WTC11 (cell line): ENCODE data around the gene ASB2. TPM values are rescaled to one million over a fixed set of nuclear protein-coding genes. Genes with fewer than 3 reads are reported as not detected.

Source experiments
- ATAC-seq: fragments of 200-7000 bp; cut with Tn5 transposase; 2 replicates; pipeline ENCODE4 v1.10.0; 2021; ENCODE audit warnings: mild to moderate bottlenecking, moderate library complexity
- CTCF ChIA-PET: fragments of 300-600 bp; sonication (Branson Sonifier 250); formaldehyde crosslinking; loops from one replicate; lab custom pipeline; 2021; ENCODE audit warnings: antibody characterized with exemption; lab: Charles Lee
- POLR2A ChIA-PET: fragments of 350-600 bp; sonication (Branson Sonifier 250); formaldehyde crosslinking; loops from one replicate; lab custom pipeline; 2021; ENCODE audit warnings: antibody characterized with exemption; lab: Charles Lee
- DNase-seq: peaks from one replicate; pipeline ENCODE4 v3.0.0; 2021; ENCODE audit warnings: low spot score
- H3K27ac Mint-ChIP-seq: 2 replicates; pipeline ENCODE4 v1.8.0; 2021; ENCODE audit warnings: mixed read lengths
- H3K27me3 Mint-ChIP-seq: 2 replicates; pipeline ENCODE4 v1.8.0; 2021; ENCODE audit warnings: low read depth, mild to moderate bottlenecking, moderate library complexity, mixed read lengths
- H3K36me3 Mint-ChIP-seq: 2 replicates; pipeline ENCODE4 v1.8.0; 2021; ENCODE audit warnings: mixed read lengths
- H3K4me1 Mint-ChIP-seq: 2 replicates; pipeline ENCODE4 v1.8.0; 2022; ENCODE audit warnings: mixed read lengths
- H3K4me3 Mint-ChIP-seq: 2 replicates; pipeline ENCODE4 v1.8.0; 2021; ENCODE audit warnings: mild to moderate bottlenecking, moderate library complexity, mixed read lengths
- H3K9me3 Mint-ChIP-seq: 2 replicates; pipeline ENCODE4 v1.8.0; 2021; ENCODE audit warnings: mixed read lengths
- CREB1 ChIP-seq: sonication (generic); formaldehyde crosslinking; IDR thresholded peaks from 2 replicates; pipeline ENCODE4 v1.8.0; 2023; ENCODE audit warnings: mild to moderate bottlenecking, missing genetic modification reagents
- ELF4 ChIP-seq: sonication (generic); formaldehyde crosslinking; IDR thresholded peaks from 2 replicates; pipeline ENCODE4 v1.8.1; 2022; ENCODE audit warnings: low read depth, mild to moderate bottlenecking, moderate library complexity, missing genetic modification reagents
- GTF2I ChIP-seq: fragments of 250-450 bp; sonication (Bioruptor Pico); conservative IDR thresholded peaks from 2 replicates; pipeline ENCODE4 v1.4.0; 2021; ENCODE audit warnings: mild to moderate bottlenecking
- NFYB ChIP-seq: sonication (generic); formaldehyde crosslinking; conservative IDR thresholded peaks from 2 replicates; pipeline ENCODE4 v1.8.0; 2022; ENCODE audit warnings: low read depth, missing genetic modification reagents
- OVOL2 ChIP-seq: fragments of 250-450 bp; sonication (Bioruptor Pico); IDR thresholded peaks from 2 replicates; pipeline ENCODE4 v1.9.0; 2021; ENCODE audit warnings: mild to moderate bottlenecking, borderline replicate concordance
- ZNF263 ChIP-seq: sonication (generic); formaldehyde crosslinking; IDR thresholded peaks from 2 replicates; pipeline ENCODE4 v1.8.1; 2022; ENCODE audit warnings: low read depth, mild to moderate bottlenecking, moderate library complexity, missing genetic modification reagents
- total RNA-seq: library from RNA; stranded (reverse); gene quantifications from 3 replicates; pipeline ENCODE4 v1.2.3, GENCODE V29; 2021
- TF ChIP-seq, protein P1 (sequence below): fragments of 250-450 bp; sonication (Bioruptor Pico); IDR thresholded peaks from 2 replicates; pipeline ENCODE4 v1.9.0; 2021; ENCODE audit warnings: mild to moderate bottlenecking
- TF ChIP-seq, protein P2 (sequence below): fragments of 200-600 bp; IDR thresholded peaks from 2 replicates; pipeline ENCODE4 v1.8.0; 2022; ENCODE audit warnings: antibody characterized with exemption
- TF ChIP-seq, protein P3 (sequence below): sonication (generic); formaldehyde crosslinking; IDR thresholded peaks from 2 replicates; pipeline ENCODE4 v1.8.1; 2022; ENCODE audit warnings: low read depth, mild to moderate bottlenecking, moderate library complexity, missing genetic modification reagents, borderline replicate concordance
- TF ChIP-seq, protein P4 (sequence below): sonication (generic); formaldehyde crosslinking; IDR thresholded peaks from 2 replicates; pipeline ENCODE4 v1.8.1; 2022; ENCODE audit warnings: low read depth, missing genetic modification reagents, borderline replicate concordance
- TF ChIP-seq, protein P5 (sequence below): sonication (generic); formaldehyde crosslinking; IDR thresholded peaks from 2 replicates; pipeline ENCODE4 v1.8.1; 2022; ENCODE audit warnings: mild to moderate bottlenecking, moderate library complexity, missing genetic modification reagents
- TF ChIP-seq, protein P6 (sequence below): sonication (generic); formaldehyde crosslinking; IDR thresholded peaks from 2 replicates; pipeline ENCODE4 v1.8.0; 2022; ENCODE audit warnings: mild to moderate bottlenecking, missing genetic modification reagents

ASB2 gene
- total RNA-seq, 1 experiment from 2014 or later, result 0.37 TPM

DNA sequence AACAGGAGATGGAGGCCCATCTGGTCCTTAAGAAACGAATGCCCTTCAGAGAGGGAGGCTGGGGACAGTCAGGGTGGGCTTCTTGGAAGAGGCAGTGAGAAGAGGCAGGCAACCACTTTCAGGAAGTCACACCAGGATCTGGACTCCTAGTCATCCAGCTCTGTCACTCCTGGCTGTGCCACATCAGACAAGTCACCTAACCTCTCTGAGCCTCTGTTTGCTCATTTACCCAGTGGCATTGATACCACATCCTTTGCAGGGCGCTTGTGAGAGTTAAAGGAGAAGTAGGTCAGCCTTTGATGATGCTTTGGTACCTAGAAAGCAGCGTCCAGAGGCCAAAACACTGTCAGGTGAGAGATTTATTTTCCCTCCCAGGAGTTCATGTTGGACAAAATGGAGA is 31.9 kb upstream of the ASB2 start:
- no peak overlapping the region for H3K27ac Mint-ChIP-seq
- ChIA-PET CTCF (interaction anchor here (1.0 to 1.5 kb wide), 2 partner anchors 11 to 124 kb away, joined by 3 to 5 read pairs; no protein-coding TSS in a partner anchor), POLR2A (no interaction called here)
- TF ChIP-seq, protein P1, sequence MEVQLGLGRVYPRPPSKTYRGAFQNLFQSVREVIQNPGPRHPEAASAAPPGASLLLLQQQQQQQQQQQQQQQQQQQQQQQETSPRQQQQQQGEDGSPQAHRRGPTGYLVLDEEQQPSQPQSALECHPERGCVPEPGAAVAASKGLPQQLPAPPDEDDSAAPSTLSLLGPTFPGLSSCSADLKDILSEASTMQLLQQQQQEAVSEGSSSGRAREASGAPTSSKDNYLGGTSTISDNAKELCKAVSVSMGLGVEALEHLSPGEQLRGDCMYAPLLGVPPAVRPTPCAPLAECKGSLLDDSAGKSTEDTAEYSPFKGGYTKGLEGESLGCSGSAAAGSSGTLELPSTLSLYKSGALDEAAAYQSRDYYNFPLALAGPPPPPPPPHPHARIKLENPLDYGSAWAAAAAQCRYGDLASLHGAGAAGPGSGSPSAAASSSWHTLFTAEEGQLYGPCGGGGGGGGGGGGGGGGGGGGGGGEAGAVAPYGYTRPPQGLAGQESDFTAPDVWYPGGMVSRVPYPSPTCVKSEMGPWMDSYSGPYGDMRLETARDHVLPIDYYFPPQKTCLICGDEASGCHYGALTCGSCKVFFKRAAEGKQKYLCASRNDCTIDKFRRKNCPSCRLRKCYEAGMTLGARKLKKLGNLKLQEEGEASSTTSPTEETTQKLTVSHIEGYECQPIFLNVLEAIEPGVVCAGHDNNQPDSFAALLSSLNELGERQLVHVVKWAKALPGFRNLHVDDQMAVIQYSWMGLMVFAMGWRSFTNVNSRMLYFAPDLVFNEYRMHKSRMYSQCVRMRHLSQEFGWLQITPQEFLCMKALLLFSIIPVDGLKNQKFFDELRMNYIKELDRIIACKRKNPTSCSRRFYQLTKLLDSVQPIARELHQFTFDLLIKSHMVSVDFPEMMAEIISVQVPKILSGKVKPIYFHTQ (CRISPR knock-in tag), result no peak
- TF ChIP-seq GTF2I (CRISPR knock-in tag), result 0 out of 2 replicates have a peak, but pooled peaks have one; percentile 5
- H3K4me3 Mint-ChIP-seq, result no peak overlapping the region
- ATAC-seq, result no peak
- H3K27me3 Mint-ChIP-seq, result no peaks in the 10 kb centered on the region
- no peaks in the 10 kb centered on the region for H3K36me3 Mint-ChIP-seq
- H3K4me1 Mint-ChIP-seq, result no peaks in the 10 kb centered on the region
- DNase-seq, result no peak
- no peaks in the 10 kb centered on the region for H3K9me3 Mint-ChIP-seq

DNA sequence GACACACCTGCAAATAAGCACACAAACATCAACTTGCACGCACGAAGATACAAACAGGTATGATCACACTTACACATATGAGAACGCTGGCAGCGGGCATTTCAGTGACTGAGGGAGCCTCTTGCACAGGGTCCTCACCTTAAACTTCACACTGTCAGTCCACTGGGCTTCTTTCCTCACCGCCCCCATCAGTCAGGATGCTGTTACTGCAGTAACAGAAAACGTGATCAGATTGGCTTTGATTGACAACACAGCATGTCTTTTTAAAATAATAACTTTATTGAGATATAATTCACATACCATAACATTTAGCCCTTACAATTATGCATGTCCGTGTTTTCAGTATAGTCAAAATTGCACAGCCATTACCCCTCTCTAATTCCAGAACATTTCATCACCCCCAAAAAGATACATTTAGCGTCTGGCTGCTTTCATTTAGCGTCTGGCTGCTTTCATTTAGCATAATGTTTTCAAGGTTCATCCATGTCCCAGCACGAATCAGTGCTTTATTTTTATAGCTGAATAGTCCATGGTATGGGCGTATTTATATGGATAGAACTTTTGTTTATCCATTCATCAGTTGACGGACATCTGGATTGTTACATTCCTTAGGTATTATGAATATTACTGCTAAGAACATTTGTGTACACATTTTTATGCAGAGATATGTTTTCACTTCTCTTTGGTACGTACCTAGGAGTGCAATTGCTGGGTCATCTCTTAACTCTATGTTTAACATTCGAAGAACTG is 29.1 kb upstream of the ASB2 start:
- H3K4me3 Mint-ChIP-seq, result no peak overlapping the region
- peak; percentile 31; the same call in 1 of the 2 replicates for ATAC-seq
- peak; percentile 30 for DNase-seq
- TF ChIP-seq, protein P2, sequence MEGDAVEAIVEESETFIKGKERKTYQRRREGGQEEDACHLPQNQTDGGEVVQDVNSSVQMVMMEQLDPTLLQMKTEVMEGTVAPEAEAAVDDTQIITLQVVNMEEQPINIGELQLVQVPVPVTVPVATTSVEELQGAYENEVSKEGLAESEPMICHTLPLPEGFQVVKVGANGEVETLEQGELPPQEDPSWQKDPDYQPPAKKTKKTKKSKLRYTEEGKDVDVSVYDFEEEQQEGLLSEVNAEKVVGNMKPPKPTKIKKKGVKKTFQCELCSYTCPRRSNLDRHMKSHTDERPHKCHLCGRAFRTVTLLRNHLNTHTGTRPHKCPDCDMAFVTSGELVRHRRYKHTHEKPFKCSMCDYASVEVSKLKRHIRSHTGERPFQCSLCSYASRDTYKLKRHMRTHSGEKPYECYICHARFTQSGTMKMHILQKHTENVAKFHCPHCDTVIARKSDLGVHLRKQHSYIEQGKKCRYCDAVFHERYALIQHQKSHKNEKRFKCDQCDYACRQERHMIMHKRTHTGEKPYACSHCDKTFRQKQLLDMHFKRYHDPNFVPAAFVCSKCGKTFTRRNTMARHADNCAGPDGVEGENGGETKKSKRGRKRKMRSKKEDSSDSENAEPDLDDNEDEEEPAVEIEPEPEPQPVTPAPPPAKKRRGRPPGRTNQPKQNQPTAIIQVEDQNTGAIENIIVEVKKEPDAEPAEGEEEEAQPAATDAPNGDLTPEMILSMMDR, result peak; percentile 42; the same call in 1 of the 2 replicates
- TF ChIP-seq, protein P3, sequence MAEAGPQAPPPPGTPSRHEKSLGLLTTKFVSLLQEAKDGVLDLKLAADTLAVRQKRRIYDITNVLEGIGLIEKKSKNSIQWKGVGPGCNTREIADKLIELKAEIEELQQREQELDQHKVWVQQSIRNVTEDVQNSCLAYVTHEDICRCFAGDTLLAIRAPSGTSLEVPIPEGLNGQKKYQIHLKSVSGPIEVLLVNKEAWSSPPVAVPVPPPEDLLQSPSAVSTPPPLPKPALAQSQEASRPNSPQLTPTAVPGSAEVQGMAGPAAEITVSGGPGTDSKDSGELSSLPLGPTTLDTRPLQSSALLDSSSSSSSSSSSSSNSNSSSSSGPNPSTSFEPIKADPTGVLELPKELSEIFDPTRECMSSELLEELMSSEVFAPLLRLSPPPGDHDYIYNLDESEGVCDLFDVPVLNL, result no peak
- TF ChIP-seq, protein P4, sequence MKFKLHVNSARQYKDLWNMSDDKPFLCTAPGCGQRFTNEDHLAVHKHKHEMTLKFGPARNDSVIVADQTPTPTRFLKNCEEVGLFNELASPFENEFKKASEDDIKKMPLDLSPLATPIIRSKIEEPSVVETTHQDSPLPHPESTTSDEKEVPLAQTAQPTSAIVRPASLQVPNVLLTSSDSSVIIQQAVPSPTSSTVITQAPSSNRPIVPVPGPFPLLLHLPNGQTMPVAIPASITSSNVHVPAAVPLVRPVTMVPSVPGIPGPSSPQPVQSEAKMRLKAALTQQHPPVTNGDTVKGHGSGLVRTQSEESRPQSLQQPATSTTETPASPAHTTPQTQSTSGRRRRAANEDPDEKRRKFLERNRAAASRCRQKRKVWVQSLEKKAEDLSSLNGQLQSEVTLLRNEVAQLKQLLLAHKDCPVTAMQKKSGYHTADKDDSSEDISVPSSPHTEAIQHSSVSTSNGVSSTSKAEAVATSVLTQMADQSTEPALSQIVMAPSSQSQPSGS (CRISPR knock-in tag), result no peak
- TF ChIP-seq, all 79 proteins: peak for 1
- H3K4me1 Mint-ChIP-seq, result 0 out of 2 replicates have a peak, but pooled peaks cover 3% of the 10 kb centered on the region
- H3K9me3 Mint-ChIP-seq, result no peaks in the 10 kb centered on the region
- POLR2A ChIA-PET, result no interaction called here
- peaks cover 4% of the 10 kb centered on the region; the same call in 1 of the 2 replicates for H3K27me3 Mint-ChIP-seq
- no peaks in the 10 kb centered on the region for H3K36me3 Mint-ChIP-seq
- H3K27ac Mint-ChIP-seq, result no peak overlapping the region
- CTCF ChIA-PET, result interaction anchor here (1.0 to 2.1 kb wide), 5 partner anchors 10 to 71 kb away, joined by 3 to 51 read pairs (median 6); no protein-coding TSS in a partner anchor

DNA sequence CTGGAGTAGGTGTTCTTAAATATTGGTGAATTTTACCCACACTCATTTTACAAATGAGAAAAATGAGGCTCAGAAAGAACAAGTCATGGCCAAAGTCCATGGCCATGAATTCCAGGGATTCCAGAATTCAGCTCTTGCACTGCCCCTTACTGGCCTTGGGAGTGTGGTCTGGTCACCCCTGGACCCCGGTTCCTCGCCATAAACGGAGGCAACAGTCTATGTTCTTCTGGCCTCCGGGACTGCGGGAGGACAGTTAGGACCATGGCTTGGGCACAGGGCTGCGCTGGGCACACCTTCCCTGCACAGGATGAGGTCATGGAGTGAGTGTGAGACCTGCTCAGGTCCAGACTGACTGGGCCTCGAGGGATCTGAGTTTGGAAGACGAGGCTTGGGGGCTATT is 27.6 kb upstream of the ASB2 start:
- Mint-ChIP-seq H3K27me3 (peaks cover 4% of the 10 kb centered on the region; the same call in 1 of the 2 replicates), H3K9me3 (no peaks in the 10 kb centered on the region), H3K4me3 (no peak overlapping the region), H3K36me3 (no peaks in the 10 kb centered on the region), H3K27ac (no peak overlapping the region), H3K4me1 (0 out of 2 replicates have a peak, but pooled peaks cover 3% of the 10 kb centered on the region)
- ATAC-seq (no peak), DNase-seq (no peak)
- ChIA-PET CTCF (interaction anchor here (0.9 to 2.1 kb wide), 6 partner anchors 9 to 67 kb away, joined by 3 to 51 read pairs (median 4); no protein-coding TSS in a partner anchor), POLR2A (no interaction called here)
- TF ChIP-seq, protein P1 (CRISPR knock-in tag), result no peak
- TF ChIP-seq, protein P5, sequence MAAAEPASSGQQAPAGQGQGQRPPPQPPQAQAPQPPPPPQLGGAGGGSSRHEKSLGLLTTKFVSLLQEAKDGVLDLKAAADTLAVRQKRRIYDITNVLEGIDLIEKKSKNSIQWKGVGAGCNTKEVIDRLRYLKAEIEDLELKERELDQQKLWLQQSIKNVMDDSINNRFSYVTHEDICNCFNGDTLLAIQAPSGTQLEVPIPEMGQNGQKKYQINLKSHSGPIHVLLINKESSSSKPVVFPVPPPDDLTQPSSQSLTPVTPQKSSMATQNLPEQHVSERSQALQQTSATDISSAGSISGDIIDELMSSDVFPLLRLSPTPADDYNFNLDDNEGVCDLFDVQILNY (CRISPR knock-in tag), result no peak
- TF ChIP-seq ZNF263 (CRISPR knock-in tag), result no peak
- no peak for TF ChIP-seq NFYB
- TF ChIP-seq CREB1 (CRISPR knock-in tag), result no peak
- TF ChIP-seq, protein P2, result no peak
- TF ChIP-seq OVOL2 (CRISPR knock-in tag), result no peak
- TF ChIP-seq ELF4 (CRISPR knock-in tag), result no peak
- TF ChIP-seq, protein P6, sequence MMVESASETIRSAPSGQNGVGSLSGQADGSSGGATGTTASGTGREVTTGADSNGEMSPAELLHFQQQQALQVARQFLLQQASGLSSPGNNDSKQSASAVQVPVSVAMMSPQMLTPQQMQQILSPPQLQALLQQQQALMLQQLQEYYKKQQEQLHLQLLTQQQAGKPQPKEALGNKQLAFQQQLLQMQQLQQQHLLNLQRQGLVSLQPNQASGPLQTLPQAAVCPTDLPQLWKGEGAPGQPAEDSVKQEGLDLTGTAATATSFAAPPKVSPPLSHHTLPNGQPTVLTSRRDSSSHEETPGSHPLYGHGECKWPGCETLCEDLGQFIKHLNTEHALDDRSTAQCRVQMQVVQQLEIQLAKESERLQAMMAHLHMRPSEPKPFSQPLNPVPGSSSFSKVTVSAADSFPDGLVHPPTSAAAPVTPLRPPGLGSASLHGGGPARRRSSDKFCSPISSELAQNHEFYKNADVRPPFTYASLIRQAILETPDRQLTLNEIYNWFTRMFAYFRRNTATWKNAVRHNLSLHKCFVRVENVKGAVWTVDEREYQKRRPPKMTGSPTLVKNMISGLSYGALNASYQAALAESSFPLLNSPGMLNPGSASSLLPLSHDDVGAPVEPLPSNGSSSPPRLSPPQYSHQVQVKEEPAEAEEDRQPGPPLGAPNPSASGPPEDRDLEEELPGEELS (CRISPR knock-in tag), result no peak
